Measurements from ENCODE around the gene PKP3.

The PKP3 gene

DNA sequence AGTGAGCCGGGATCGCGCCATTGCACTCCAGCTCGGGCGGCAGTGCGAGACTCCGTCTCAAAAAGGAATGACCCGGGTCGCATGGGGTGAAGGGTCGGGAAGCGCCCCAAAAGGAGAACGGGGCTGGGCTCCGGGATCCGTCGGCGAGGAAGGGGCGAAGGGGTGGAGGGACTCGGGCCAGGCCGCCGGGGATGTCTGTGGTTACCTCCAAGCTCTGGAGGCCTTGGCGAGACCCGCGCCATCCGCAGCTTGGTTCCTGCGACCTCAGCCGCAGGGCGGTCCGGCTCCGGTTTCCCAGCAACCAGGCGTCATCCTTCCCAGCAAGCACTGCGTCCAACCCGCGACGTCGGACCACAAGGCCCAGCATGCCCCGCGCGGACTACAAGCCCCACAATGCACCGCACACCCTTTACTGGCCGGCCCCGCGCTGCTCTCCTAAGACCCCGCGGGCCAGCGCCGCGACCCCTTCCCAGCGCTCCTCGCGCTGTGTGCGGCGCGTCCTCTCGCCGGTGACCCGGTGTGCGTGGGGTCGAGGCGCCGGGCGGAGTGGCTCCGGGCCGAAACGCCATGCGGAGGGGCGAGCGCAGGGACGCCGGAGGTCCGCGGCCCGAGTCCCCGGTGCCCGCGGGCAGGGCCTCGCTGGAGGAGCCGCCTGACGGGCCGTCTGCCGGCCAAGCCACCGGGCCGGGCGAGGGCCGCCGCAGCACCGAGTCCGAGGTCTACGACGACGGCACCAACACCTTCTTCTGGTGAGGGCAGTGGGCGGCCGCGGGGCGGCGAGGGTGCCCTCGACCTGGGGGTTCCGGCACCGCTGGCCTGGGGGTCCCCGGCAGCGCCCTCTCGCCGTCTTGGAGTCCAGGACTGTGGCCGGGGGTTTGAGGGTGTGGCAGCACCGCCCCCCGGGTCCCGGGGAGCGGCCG is 56.1 kb downstream of the PKP3 start, which contains the start of gene PTDSS2:
Gene PTDSS2 (plus strand): TSS at position 391 of the 920 bp plus-strand sequence. CDS start 177 bp downstream, at position 568.
- peak; percentile 91 for DNase-seq

DNA sequence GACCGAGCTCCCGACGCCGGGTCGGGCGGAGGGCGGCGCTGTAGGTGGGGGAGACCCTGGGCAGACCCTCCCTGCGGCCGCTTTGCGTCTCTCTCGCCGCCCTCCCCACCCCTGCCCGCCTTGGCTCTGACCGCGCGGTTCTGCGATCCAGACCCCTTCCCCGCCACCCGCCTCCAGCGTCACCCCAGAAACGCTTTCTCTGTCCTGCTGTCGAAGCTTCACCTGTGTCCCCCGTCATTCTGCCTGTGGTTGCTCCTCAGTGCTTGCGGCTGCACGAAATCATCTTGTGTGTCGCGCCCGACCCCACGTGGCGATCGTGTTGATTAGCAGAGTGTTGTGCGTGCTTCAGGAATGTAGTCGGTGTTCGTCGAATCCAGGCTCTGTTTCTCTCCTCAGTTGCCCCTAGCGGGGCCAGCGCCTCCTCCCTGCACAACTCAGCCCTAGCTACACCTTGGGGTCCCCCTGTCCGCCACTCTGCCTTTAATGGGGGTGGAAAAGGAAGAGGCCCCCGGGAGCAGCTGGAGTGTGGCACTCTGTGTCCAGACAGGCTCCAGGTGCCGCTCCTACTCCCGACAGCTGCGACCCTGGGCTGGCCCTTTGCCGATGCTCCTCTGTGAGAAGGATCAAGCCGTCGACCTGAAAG is 56.9 kb downstream of the PKP3 start:
- peak; percentile 67 for DNase-seq

DNA sequence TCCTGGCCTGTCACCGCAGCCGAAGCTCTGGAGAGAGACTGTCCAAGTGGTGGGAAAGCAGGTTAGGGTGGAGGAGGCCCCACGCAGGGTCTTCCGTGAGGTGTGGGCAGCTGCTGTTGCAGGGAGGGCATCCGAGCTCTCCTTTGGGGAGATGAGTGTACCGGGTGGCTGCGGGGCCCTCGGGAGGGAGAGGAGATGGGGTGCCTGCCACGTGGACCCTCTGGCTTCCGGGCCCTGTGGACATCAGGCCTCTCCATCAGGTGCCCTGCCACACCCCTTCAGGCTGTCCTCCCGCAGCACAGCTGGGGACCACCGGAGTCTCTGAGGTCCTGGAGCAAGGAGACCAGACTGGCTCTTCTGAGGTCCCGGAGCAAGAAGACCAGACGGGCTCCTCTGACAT is 57.7 kb downstream of the PKP3 start:
- DNase-seq = no peak

DNA sequence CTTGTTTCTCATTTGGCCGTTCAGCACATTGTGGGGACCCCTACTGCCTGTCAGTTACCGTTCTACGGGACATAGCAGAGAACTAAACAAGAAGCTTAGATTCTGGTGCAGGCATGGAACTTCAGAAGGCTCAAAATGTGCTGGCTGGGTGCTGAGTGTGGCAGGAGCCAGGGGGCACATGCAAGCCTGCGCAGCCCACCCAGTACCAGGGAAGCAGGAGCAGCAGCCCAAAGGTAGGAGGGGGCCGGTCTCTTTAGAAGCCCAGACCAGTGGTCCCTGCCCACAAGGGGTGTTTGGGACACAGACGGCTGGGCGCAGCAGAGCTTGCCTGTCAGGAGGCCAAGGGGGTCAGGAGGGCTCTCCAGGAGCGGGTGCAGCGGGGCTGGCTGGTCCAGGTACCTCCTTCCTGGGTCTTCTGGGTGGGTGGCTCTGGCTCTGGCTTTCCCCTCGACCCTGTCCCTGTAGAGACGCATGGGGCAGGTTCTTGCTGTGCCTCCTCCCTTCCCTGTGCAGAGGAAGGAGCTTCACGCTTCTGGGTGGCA is 58.3 kb downstream of the PKP3 start:
- no peak for DNase-seq

DNA sequence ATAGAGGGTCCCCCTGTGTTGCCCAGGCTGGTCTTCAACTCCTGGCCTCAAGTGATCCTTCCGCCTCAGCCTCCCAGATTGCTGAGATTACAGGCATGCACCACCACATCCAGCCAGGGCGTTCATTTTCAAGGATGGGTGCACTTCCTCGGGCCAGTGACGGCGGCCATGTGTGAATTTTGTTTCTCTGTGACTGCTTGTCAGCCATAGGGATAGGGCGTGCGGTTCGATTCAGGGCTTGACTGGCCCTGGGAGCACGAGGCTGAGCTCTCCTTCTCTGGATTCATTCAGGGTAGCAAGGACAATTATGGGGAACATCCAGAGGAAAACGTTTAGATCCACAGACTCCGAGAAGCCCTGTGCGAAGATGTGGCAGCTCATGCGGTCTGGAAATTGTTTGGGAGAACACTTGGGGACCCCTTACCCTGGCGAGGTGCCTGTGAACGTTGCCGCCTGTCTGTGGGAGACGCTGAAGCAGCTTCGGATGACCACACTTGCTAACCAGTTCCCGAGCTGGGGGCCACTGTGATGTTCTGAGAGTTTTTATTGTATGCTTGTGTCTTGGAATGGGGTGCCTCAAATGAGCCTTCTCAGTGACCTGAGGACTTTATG is 59.0 kb downstream of the PKP3 start:
- DNase-seq = no peak

DNA sequence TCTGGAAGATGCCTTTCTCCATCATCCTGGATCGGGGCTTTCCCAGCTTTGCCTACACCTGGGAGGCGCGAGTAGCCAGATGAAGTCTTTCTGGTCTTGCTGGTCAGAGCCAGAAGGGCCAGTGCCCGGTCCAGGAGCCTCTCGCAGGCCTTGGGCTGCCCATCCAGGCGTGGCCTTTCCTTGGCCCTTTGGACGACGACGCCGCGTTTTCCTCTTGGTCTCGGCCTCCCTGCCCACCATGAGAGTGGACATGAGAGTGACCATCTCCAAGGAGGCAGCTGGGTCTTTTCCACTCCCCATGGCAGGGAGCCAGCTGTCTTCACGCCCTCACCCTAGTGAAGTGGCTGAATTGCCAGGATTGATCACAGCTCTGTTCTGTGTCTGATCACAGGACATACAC is 59.6 kb downstream of the PKP3 start:
- no peak for DNase-seq

DNA sequence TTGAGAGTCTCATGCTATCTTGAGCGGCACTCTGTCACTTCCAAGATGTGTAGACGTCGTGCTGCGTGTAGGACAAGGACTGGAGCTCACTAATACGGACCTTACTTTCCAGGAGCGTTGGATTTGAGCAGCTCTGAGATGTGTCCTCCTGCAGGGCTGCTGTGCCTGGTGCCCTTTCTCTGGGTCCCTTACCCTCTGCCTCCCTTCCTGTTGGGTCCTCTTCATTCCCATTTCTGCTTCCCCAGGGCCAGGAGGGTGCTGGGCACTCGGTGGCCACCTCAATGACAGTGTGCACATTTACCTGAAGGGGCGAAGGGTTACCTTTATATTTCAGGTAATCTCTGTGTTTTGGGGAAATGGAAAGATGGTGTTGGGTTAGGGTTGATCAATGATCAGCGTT is 60.0 kb downstream of the PKP3 start:
- DNase-seq = no peak
